SK-N-SH treated with all-trans-retinoic acid at 6 μM for 48 hours (cell line): Measurements from ENCODE around the gene FOLR2.

Experiments used
- ATAC-seq: fragments of 200-7000 bp; cut with Tn5 transposase; 3 replicates; pipeline ENCODE4 v1.9.1; 2020; ENCODE audit warnings: mild to moderate bottlenecking, moderate library complexity
- CREB5 ChIP-seq: fragments of 250-450 bp; sonication (Bioruptor Pico); IDR thresholded peaks from 2 replicates; pipeline ENCODE4 v1.5.1; 2020; ENCODE audit warnings: low read depth, mild to moderate bottlenecking, moderate library complexity
- CSRNP3 ChIP-seq: fragments of 250-450 bp; sonication (Bioruptor Pico); IDR thresholded peaks from 2 replicates; pipeline ENCODE4 v1.5.1; 2021; ENCODE audit warnings: mild to moderate bottlenecking, moderate library complexity
- ESRRG ChIP-seq: fragments of 250-450 bp; sonication (Bioruptor Pico); IDR thresholded peaks from 2 replicates; pipeline ENCODE4 v1.6.1; 2021; ENCODE audit warnings: mild to moderate bottlenecking
- GLIS3 ChIP-seq: fragments of 250-450 bp; sonication (Bioruptor Pico); IDR thresholded peaks from 2 replicates; pipeline ENCODE4 v1.5.0; 2020; ENCODE audit warnings: mild to moderate bottlenecking, moderate library complexity
- ISL1 ChIP-seq: fragments of 250-450 bp; sonication (Bioruptor Pico); IDR thresholded peaks from 2 replicates; pipeline ENCODE4 v2.1.2; 2022; ENCODE audit warnings: mild to moderate bottlenecking, moderate library complexity
- OSR1 ChIP-seq: fragments of 250-450 bp; sonication (Bioruptor Pico); IDR thresholded peaks from 2 replicates; pipeline ENCODE4 v1.8.0; 2022; ENCODE audit warnings: moderate library complexity, mild to moderate bottlenecking, inconsistent platforms
- PATZ1 ChIP-seq: fragments of 250-450 bp; sonication (Bioruptor Pico); IDR thresholded peaks from 2 replicates; pipeline ENCODE4 v1.8.0; 2020; ENCODE audit warnings: mild to moderate bottlenecking, moderate library complexity, borderline replicate concordance
- POU6F1 ChIP-seq: fragments of 250-450 bp; sonication (Bioruptor Pico); IDR thresholded peaks from 2 replicates; pipeline ENCODE4 v1.8.0; 2021; ENCODE audit warnings: low read depth, mild to moderate bottlenecking, moderate library complexity, borderline replicate concordance
- PPARA ChIP-seq: fragments of 250-450 bp; sonication (Bioruptor Pico); IDR thresholded peaks from 2 replicates; pipeline ENCODE4 v1.5.0; 2020; ENCODE audit warnings: mild to moderate bottlenecking, borderline replicate concordance
- RARB ChIP-seq: fragments of 250-450 bp; sonication (Bioruptor Pico); IDR thresholded peaks from 2 replicates; pipeline ENCODE4 v1.8.0; 2021; ENCODE audit warnings: mild to moderate bottlenecking, moderate library complexity
- SNAI2 ChIP-seq: fragments of 250-450 bp; sonication (Bioruptor Pico); IDR thresholded peaks from 2 replicates; pipeline ENCODE4 v1.5.0; 2020; ENCODE audit warnings: mild to moderate bottlenecking, moderate library complexity
- TCF4 ChIP-seq: fragments of 250-450 bp; sonication (Bioruptor Pico); IDR thresholded peaks from 2 replicates; pipeline ENCODE4 v1.8.0; 2021; ENCODE audit warnings: mild to moderate bottlenecking, moderate library complexity, borderline replicate concordance
- TOX ChIP-seq: fragments of 250-450 bp; sonication (Bioruptor Pico); IDR thresholded peaks from 2 replicates; pipeline ENCODE4 v1.8.0; 2021; ENCODE audit warnings: mild to moderate bottlenecking, moderate library complexity, borderline replicate concordance
- TSHZ2 ChIP-seq: fragments of 250-450 bp; sonication (Bioruptor Pico); IDR thresholded peaks from 2 replicates; pipeline ENCODE4 v1.5.0; 2020; ENCODE audit warnings: mild to moderate bottlenecking, moderate library complexity
- ZC3H10 ChIP-seq: fragments of 250-450 bp; sonication (Bioruptor Pico); IDR thresholded peaks from 2 replicates; pipeline ENCODE4 v1.5.1; 2021; ENCODE audit warnings: mild to moderate bottlenecking, moderate library complexity
- ZFP3 ChIP-seq: fragments of 250-450 bp; sonication (Bioruptor Pico); IDR thresholded peaks from 2 replicates; pipeline ENCODE4 v1.5.0; 2020; ENCODE audit warnings: mild to moderate bottlenecking, moderate library complexity
- ZFP30 ChIP-seq: fragments of 450-650 bp; formaldehyde crosslinking; IDR thresholded peaks from 2 replicates; pipeline ENCODE4 v1.5.0; 2022; ENCODE audit warnings: mild to moderate bottlenecking, moderate library complexity
- ZNF565 ChIP-seq: fragments of 450-650 bp; formaldehyde crosslinking; conservative IDR thresholded peaks from 2 replicates; pipeline ENCODE4 v1.5.0; 2020; ENCODE audit warnings: low read depth, mild to moderate bottlenecking, moderate library complexity
- ZNF70 ChIP-seq: fragments of 450-650 bp; formaldehyde crosslinking; IDR thresholded peaks from 2 replicates; pipeline ENCODE4 v1.5.0; 2020; ENCODE audit warnings: mild to moderate bottlenecking, moderate library complexity
- ZNF8 ChIP-seq: fragments of 450-650 bp; formaldehyde crosslinking; IDR thresholded peaks from 2 replicates; pipeline ENCODE4 v1.5.0; 2020; ENCODE audit warnings: mild to moderate bottlenecking, moderate library complexity

FOLR2 gene

GRCh38 chr11:72243173-72244059, 26.8 kb downstream of the FOLR2 start (continued):
- TF ChIP-seq ZNF70 (CRISPR knock-in tag) (no peak), CSRNP3 (CRISPR knock-in tag) (no peak), POU6F1 (no peak), OSR1 (no peak), GLIS3 (CRISPR knock-in tag) (no peak)

- ATAC-seq: peak; percentile 55
- no peak for TF ChIP-seq CREB5 (CRISPR knock-in tag)
- TF ChIP-seq SNAI2 (CRISPR knock-in tag): no peak
- no peak for TF ChIP-seq OSR1
- TF ChIP-seq TOX (CRISPR knock-in tag): no peak
- no peak for TF ChIP-seq TCF4 (CRISPR knock-in tag)
- no peak for TF ChIP-seq RARB (CRISPR knock-in tag)
- no peak for TF ChIP-seq ESRRG
- no peak for TF ChIP-seq TSHZ2 (CRISPR knock-in tag)
- TF ChIP-seq ISL1 (CRISPR knock-in tag): no peak
- no peak for TF ChIP-seq PPARA (CRISPR knock-in tag)
- TF ChIP-seq ZNF70 (CRISPR knock-in tag): no peak
- no peak for TF ChIP-seq ZC3H10
- TF ChIP-seq ZNF565 (CRISPR knock-in tag): no peak
- TF ChIP-seq ZFP3 (CRISPR knock-in tag): no peak
- TF ChIP-seq PATZ1 (CRISPR knock-in tag): no peak
- no peak for TF ChIP-seq ZFP30
- no peak for TF ChIP-seq CSRNP3 (CRISPR knock-in tag)
- no peak for TF ChIP-seq ZNF8 (CRISPR knock-in tag)
Measured at GRCh38 chr11:72244060-72244360, 27.4 kb downstream of the FOLR2 start, which contains the start of gene PHOX2A. PHOX2A (minus strand) TSS chr11:72244176; CDS start chr11:72244004, 172 bp downstream.
